ENCODE results near the gene USP24. TPM values are rescaled to one million over a fixed set of nuclear protein-coding genes. Genes with fewer than 3 reads are reported as not detected.

USP24 gene
- total RNA-seq, 4 donors from 2014 or later, result 27.7 to 84.0 (median 30.2) TPM

- H3K27me3 ChIP-seq, result no peaks in the 10 kb centered on the region
- H3K9me3 ChIP-seq, result no peaks in the 10 kb centered on the region
- TF ChIP-seq EP300 (IDR thresholded peaks at IDR 0.05) (no peak), POLR2AphosphoS5 (IDR thresholded peaks at IDR 0.05) (no peak), POLR2A (IDR thresholded peaks at IDR 0.05) (no peak), CTCF (IDR thresholded peaks at IDR 0.05) (no peak)
- no peak for DNase-seq (ENCODE audit: low spot score in 2 of 2)
- no peaks in the 10 kb centered on the region for H3K4me1 ChIP-seq
- no peak overlapping the region for H3K27ac ChIP-seq
- no peak overlapping the region for H3K4me3 ChIP-seq
- 85% methylated on average over 2 of the region's 2 CpGs for WGBS
- H3K36me3 ChIP-seq, result peaks cover 88% of the 10 kb centered on the region
These were observed 83.4 kb downstream of the USP24 start for GRCh38 chr1:55131801-55132200.

GRCh38 chr1:55131218-55131617 is 83.9 kb downstream of the USP24 start:
- no peak for TF ChIP-seq POLR2A (IDR thresholded peaks at IDR 0.05)
- no peak for TF ChIP-seq EP300 (IDR thresholded peaks at IDR 0.05)
- no peak for TF ChIP-seq POLR2AphosphoS5 (IDR thresholded peaks at IDR 0.05)
- TF ChIP-seq CTCF (IDR thresholded peaks at IDR 0.05), result no peak
- 83% methylated on average over 2 of the region's 2 CpGs for WGBS

GRCh38 chr1:55129194-55129728 is 85.9 kb downstream of the USP24 start:
- 74% methylated on average over 4 of the region's 4 CpGs for WGBS
- Histone ChIP-seq H3K9me3 (no peaks in the 10 kb centered on the region), H3K36me3 (peaks cover 90% of the 10 kb centered on the region), H3K27me3 (no peaks in the 10 kb centered on the region), H3K27ac (no peak overlapping the region), H3K4me1 (no peaks in the 10 kb centered on the region), H3K4me3 (no peak overlapping the region)
- no peak for TF ChIP-seq CTCF (IDR thresholded peaks at IDR 0.05)
- TF ChIP-seq POLR2A (IDR thresholded peaks at IDR 0.05), result no peak
- TF ChIP-seq EP300 (IDR thresholded peaks at IDR 0.05), result no peak
- no peak for TF ChIP-seq POLR2AphosphoS5 (IDR thresholded peaks at IDR 0.05)
- no peak for DNase-seq (ENCODE audit: low spot score in 2 of 2)

More at GRCh38 chr1:55131218-55131617, 83.9 kb downstream of the USP24 start:
- Histone ChIP-seq H3K4me1 (no peaks in the 10 kb centered on the region), H3K27me3 (no peaks in the 10 kb centered on the region), H3K27ac (no peak overlapping the region), H3K4me3 (no peak overlapping the region), H3K9me3 (no peaks in the 10 kb centered on the region), H3K36me3 (peaks cover 87% of the 10 kb centered on the region)
- DNase-seq (ENCODE audit: low spot score in 2 of 2), result no peak

- Histone ChIP-seq H3K27me3 (no peaks in the 10 kb centered on the region), H3K36me3 (peaks cover 90% of the 10 kb centered on the region)
- WGBS, result 96% methylated on average over 7 of the region's 7 CpGs
These were observed 86.7 kb downstream of the USP24 start for GRCh38 chr1:55128418-55128995.

More at GRCh38 chr1:55128418-55128995, 86.7 kb downstream of the USP24 start:
- no peak overlapping the region for H3K4me3 ChIP-seq
- no peaks in the 10 kb centered on the region for H3K4me1 ChIP-seq
- DNase-seq (ENCODE audit: low spot score in 2 of 2), result no peak
- no peak overlapping the region for H3K27ac ChIP-seq
- TF ChIP-seq POLR2A (IDR thresholded peaks at IDR 0.05) (no peak), POLR2AphosphoS5 (IDR thresholded peaks at IDR 0.05) (no peak), CTCF (IDR thresholded peaks at IDR 0.05) (no peak), EP300 (IDR thresholded peaks at IDR 0.05) (no peak)
- H3K9me3 ChIP-seq, result no peaks in the 10 kb centered on the region
